ENCODE data around the gene YTHDC1. TPM values are rescaled to one million over a fixed set of nuclear protein-coding genes. Genes with fewer than 3 reads are reported as not detected.

The YTHDC1 gene
- total and polyA plus RNA-seq, 2 of the 4 experiments (the other 2 are of a cell fraction) = 31.9 to 32.7 TPM

DNA sequence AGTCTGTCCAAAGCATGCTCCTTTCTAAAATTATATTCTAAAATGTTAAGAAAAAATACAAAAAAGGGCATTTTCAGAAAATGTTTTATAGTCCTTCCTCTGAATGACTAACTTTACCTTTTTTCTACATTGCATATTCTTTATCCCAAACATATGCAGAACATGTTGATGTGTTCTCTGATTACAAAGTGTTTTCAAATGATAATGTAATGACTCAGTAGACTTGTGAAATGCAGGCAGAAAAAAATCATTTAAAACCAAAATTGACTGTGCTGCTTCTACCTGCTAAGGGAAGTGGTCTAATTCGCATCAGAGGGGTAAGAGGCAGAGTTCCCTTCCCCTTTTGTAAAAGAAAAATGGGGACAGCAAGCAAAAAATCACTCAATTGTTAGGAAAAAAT is 22.7 kb upstream of the YTHDC1 start:
- Histone ChIP-seq H2BK5ac (ENCODE audit: low read depth, low read length, poor library complexity, severe bottlenecking) (peak overlapping the region; percentile 81), H3K4me1 (ENCODE audit: control insufficient read depth, insufficient read depth, low read length) (peaks cover 11% of the 10 kb centered on the region), H2AFZ (replicated peaks; ENCODE audit: low read length, poor library complexity) (no peak overlapping the region), H3K18ac (ENCODE audit: low read depth, low read length) (peak overlapping the region; percentile 78), H3K4me3 (ENCODE audit: insufficient read depth, low read depth, low read length) (no peak overlapping the region), H2BK15ac (ENCODE audit: low read depth, low read length) (peak overlapping the region; percentile 83; the same call in 1 of the 3 replicates), H3K9me1 (ENCODE audit: insufficient read depth, low read length) (peaks cover 6% of the 10 kb centered on the region; the same call in 1 of the 2 replicates), H2AK5ac (ENCODE audit: low read depth, low read length) (no peak overlapping the region; the same call in 1 of the 2 replicates), H3K27ac (ENCODE audit: insufficient read depth, low read length) (peak overlapping the region; percentile 66; the same call in 1 of the 2 replicates), H3K14ac (replicated peaks; ENCODE audit: low read depth, low read length) (no peak overlapping the region), H4K20me1 (ENCODE audit: insufficient read depth, low read length) (no peaks in the 10 kb centered on the region), H3K36me3 (ENCODE audit: control insufficient read depth, insufficient read depth, low read length) (no peaks in the 10 kb centered on the region), H3K23ac (ENCODE audit: low read depth, low read length) (no peak overlapping the region), H2AK9ac (replicated peaks; ENCODE audit: low read depth, low read length, poor library complexity) (no peak overlapping the region), H4K8ac (ENCODE audit: low read depth in 2 of 2, low read length in 2 of 2) (peak overlapping the region; percentile 28 to 78; a peak in 1 of 4 replicates), H4K91ac (ENCODE audit: insufficient read depth, low read depth, low read length) (peak overlapping the region; percentile 50), H3K27me3 (ENCODE audit: control insufficient read depth, insufficient read depth, low read length) (no peaks in the 10 kb centered on the region), H3K79me1 (ENCODE audit: low read depth in 1 of 2, low read length in 2 of 2) (no peaks in the 10 kb centered on the region; a peak in 1 of 4 replicates), H3K4ac (ENCODE audit: low read depth, low read length) (no peak overlapping the region), H3K9ac (ENCODE audit: low read depth, low read length) (no peak overlapping the region), H3K56ac (ENCODE audit: extremely low read depth, insufficient read depth, low read length) (no peak overlapping the region), H3K4me2 (ENCODE audit: low read depth, low read length) (peak overlapping the region; percentile 39; the same call in 1 of the 2 replicates), H3K9me3 (ENCODE audit: control insufficient read depth, insufficient read depth, low read length) (no peaks in the 10 kb centered on the region), H4K5ac (ENCODE audit: low read depth, low read length) (no peak overlapping the region), H2BK120ac (ENCODE audit: low read depth, low read length) (peak overlapping the region; percentile 32; the same call in 1 of the 2 replicates), H2BK20ac (ENCODE audit: low read depth, low read length) (no peak overlapping the region; the same call in 1 of the 2 replicates)
- POLR2A ChIA-PET (ENCODE audit: unreplicated experiment) = no interaction called here
- dilution Hi-C loops (cut with HindIII; ENCODE audit: low sequenced_read_pairs, unreplicated experiment) (no loop called here), in situ Hi-C loops (cut with MboI; ENCODE audit: low sequenced_read_pairs) (no loop called here), intact Hi-C loops (cut with micrococcal nuclease) (loop anchor here (5.0 to 10.0 kb wide), 2 partner anchors 40 to 198 kb away; no protein-coding TSS in a partner anchor)
- BruUV-seq (replicated peaks) = no TSS peak
- CTCF ChIA-PET = interaction anchor here (1.1 to 1.3 kb wide), 2 partner anchors 11 to 51 kb away, joined by 3 to 4 read pairs; no protein-coding TSS in a partner anchor
- DNase-seq = peak; percentile 40
- no CpG with 5 or more reads among the region's 1 CpG for WGBS, 2 experiments (ENCODE audit: extremely low coverage in 2 of 2, insufficient read length in 1 of 2)
- no peak for TF ChIP-seq MAZ (IDR thresholded peaks at IDR 0.05; ENCODE audit: borderline replicate concordance, low read depth, low read length)
- no peak for TF ChIP-seq RAD21 (IDR thresholded peaks at IDR 0.05; ENCODE audit: low read length)
- no peak for TF ChIP-seq CHD1 (IDR thresholded peaks at IDR 0.05; ENCODE audit: low read depth, low read length)
- peak; percentile 81 for TF ChIP-seq CEBPB (IDR thresholded peaks at IDR 0.05; ENCODE audit: low read depth, low read length)
- ATAC-seq (ENCODE audit: low read depth) = peak; percentile 7; the same call in 1 of the 2 replicates

Data from IMR-90 (cell line).